Adrenal gland (tissue), 19 donors: ENCODE measurements around the gene BCHE. TPM values are rescaled to one million over a fixed set of nuclear protein-coding genes. Genes with fewer than 3 reads are reported as not detected.

Source experiments
- DNase-seq, 7 donors: peaks; one replicate each; pipeline ENCODE4 v3.0.0-alpha.2; 2019 to 2020
- H3K27ac ChIP-seq, 5 donors: fragments of 200-600 bp; sonication (generic) in 4 of 5; 1 replicate in 3 of 5; 2 replicates in 2 of 5; pipeline versions ENCODE4 v1.5.1 to v1.8.0; 2016 to 2020; ENCODE audit warnings: mild to moderate bottlenecking in 1 of 5
- H3K27me3 ChIP-seq: fragments of 200-600 bp; 2 replicates; pipeline ENCODE4 v1.8.0; 2021
- H3K36me3 ChIP-seq, 2 donors: fragments of 200-600 bp; replicated peaks in 1 of 2; 1 replicate in 1 of 2; 2 replicates in 1 of 2; pipeline versions ENCODE4 v1.5.1 to v1.8.0; 2018 to 2022
- H3K4me1 ChIP-seq, 2 donors: fragments of 200-600 bp; replicated peaks in 1 of 2; 1 replicate in 1 of 2; 2 replicates in 1 of 2; pipeline versions ENCODE4 v1.5.1 to v1.8.0; 2018 to 2021
- H3K4me3 ChIP-seq, 4 donors: fragments of 200-600 bp; sonication (generic) in 3 of 4; one replicate each; pipeline ENCODE4 v1.5.1; 2016 to 2018
- H3K9me3 ChIP-seq, 3 donors: fragments of 200-600 bp; sonication (generic) in 1 of 3; replicated peaks in 1 of 3; 1 replicate in 2 of 3; 2 replicates in 1 of 3; pipeline versions ENCODE4 v1.5.1 to v1.8.0; 2016 to 2021
- POLR2A ChIP-seq, 2 donors: fragments of 450-650 bp; IDR thresholded peaks; one replicate each; pipeline ENCODE4 v1.6.1; 2017; ENCODE audit warnings: antibody characterized with exemption in 2 of 2, mild to moderate bottlenecking in 2 of 2, moderate library complexity in 1 of 2
- WGBS, 4 donors: extraction: QIAGEN DNeasy Blood & Tissue Kit in 2 of 4; methylation state at CpG; one replicate each; pipeline versions ENCODE4 v1.1.5 to v1.1.7; 2013 to 2017; 5-methylcytosine and 5-hydroxymethylcytosine counted together
- intact Hi-C, 2 donors: fragments of 100-400 bp; cut with DNase I; formaldehyde crosslinking; loops; one replicate each; pipeline versions ENCODE4 v1.14.1 to v1.15.0; 2022 to 2023
- long read RNA-seq, 10 donors: library from polyadenylated mRNA in 3 of 10; unstranded in 2 of 10; stranded (forward) in 1 of 10; transcript quantifications; one replicate each; pipeline ENCODE4 v2.0.0 and lab custom pipeline, GENCODE V29; 2021 to 2026
- polyA plus RNA-seq, 3 donors: library from polyadenylated mRNA; stranded (reverse); fragments of 200-250 nt in 2 of 3; fragments of 350-450 nt in 1 of 3; fragmentation: Illumina TruSeq in 1 of 3; extraction: RNeasy Lipid Tissue Mini Kit (QIAGEN cat#74804) in 1 of 3; gene quantifications; one replicate each; pipeline ENCODE4 v1.2.3, GENCODE V29; 2013 to 2014
- total RNA-seq, 9 donors: library from RNA; depleted of rRNA in 4 of 9; stranded (reverse); fragments of >200 nt in 4 of 9; fragments of 120-200 nt in 1 of 9; fragmentation: NEBNext Ultra II Directional in 1 of 9; extraction: Animal tissue kit (Norgen Biotek cat#: 25700) in 1 of 9; gene quantifications; one replicate each; pipeline versions ENCODE4 v1.1.0 to v1.2.4, GENCODE V29; 2013 to 2023
- TF ChIP-seq, protein P1 (sequence below), 6 experiments: fragments of 450-650 bp in 4 of 6; fragments of 200-600 bp in 2 of 6; sonication (generic) in 1 of 6; IDR thresholded peaks; 1 replicate in 5 of 6; 2 replicates in 1 of 6; pipeline versions ENCODE4 v1.5.1 to v1.8.0; 2016 to 2021; ENCODE audit warnings: antibody characterized with exemption in 6 of 6, mild to moderate bottlenecking in 2 of 6, moderate library complexity in 1 of 6
- donor health status: healthy with polysubstance abuse.
- donor health status: Bipolar disorder and iron deficiency.
- donor health status: DM: yes; HTN: yes; CAD: no.
- donor health status: DM: no; HTN: no; CAD: no.
- donor health status: DM: no; HTN: no; CAD: no.
- donor health status: DM: yes; HTN: yes; CAD: no.

The BCHE gene
- total RNA-seq (100 to 1,000 TPM in 1 of 9 donors, 1 to 10 TPM in 8; 1.0 to 108 (median 3.5) TPM), polyA plus RNA-seq (10 to 100 TPM in 1 of 3 donors, 1 to 10 TPM in 2; 5.9 to 24.0 (median 5.9) TPM)
- long read RNA-seq, donor 1, transcript BCHE-201 (4 exons, 2,454 nt) = major isoform, 29 of 71 reads
- long read RNA-seq, donor 1, transcript BCHE-202 (3 exons, 702 nt) = minor isoform, 16 of 71 reads
- long read RNA-seq, donor 1, partial matches to known transcripts = 26 of 71 reads
- long read RNA-seq, donor 1, other reads (novel, unspliced or antisense) = 0 of 71 reads
- long read RNA-seq, donor 2, transcript BCHE-202 (3 exons, 702 nt) = minor isoform, 18 of 75 reads
- long read RNA-seq, donor 2, transcript BCHE-201 (4 exons, 2,454 nt) = major isoform, 27 of 75 reads
- long read RNA-seq, donor 2, partial matches to known transcripts = 29 of 75 reads
- long read RNA-seq, donor 2, other reads (novel, unspliced or antisense) = 0 of 75 reads
- long read RNA-seq, donor 3, transcript BCHE-202 (3 exons, 702 nt) = minor isoform, 30 of 94 reads
- long read RNA-seq, donor 3, transcript BCHE-201 (4 exons, 2,454 nt) = major isoform, 41 of 94 reads
- long read RNA-seq, donor 3, partial matches to known transcripts = 22 of 94 reads
- long read RNA-seq, donor 3, other reads (novel, unspliced or antisense) = 0 of 94 reads
- long read RNA-seq, donor 4, partial matches to known transcripts = 0 of 1 reads
- long read RNA-seq, donor 4, other reads (novel, unspliced or antisense) = 0 of 1 reads
- long read RNA-seq, donor 5 = 0 reads
- long read RNA-seq, donor 6, transcript BCHE-201 (4 exons, 2,454 nt) = major isoform, 16 of 16 reads
- long read RNA-seq, donor 6, partial matches to known transcripts = 0 of 16 reads
- long read RNA-seq, donor 6, other reads (novel, unspliced or antisense) = 0 of 16 reads
- long read RNA-seq, donor 7, transcript BCHE-202 (3 exons, 702 nt) = major isoform, 8 of 16 reads
- long read RNA-seq, donor 7, transcript BCHE-201 (4 exons, 2,454 nt) = major isoform, 8 of 16 reads
- long read RNA-seq, donor 7, partial matches to known transcripts = 0 of 16 reads
- long read RNA-seq, donor 7, other reads (novel, unspliced or antisense) = 0 of 16 reads
- long read RNA-seq, donor 8, transcript BCHE-201 (4 exons, 2,454 nt) = major isoform, 44 of 98 reads
- long read RNA-seq, donor 8, transcript BCHE-202 (3 exons, 702 nt) = minor isoform, 12 of 98 reads
- long read RNA-seq, donor 8, partial matches to known transcripts = 41 of 98 reads
- long read RNA-seq, donor 8, other reads (novel, unspliced or antisense) = 0 of 98 reads
- long read RNA-seq, donor 9, transcript BCHE-201 (4 exons, 2,454 nt) = major isoform, 17 of 76 reads
- long read RNA-seq, donor 9, transcript BCHE-202 (3 exons, 702 nt) = major isoform, 17 of 76 reads
- long read RNA-seq, donor 9, partial matches to known transcripts = 42 of 76 reads
- long read RNA-seq, donor 9, other reads (novel, unspliced or antisense) = 0 of 76 reads
- long read RNA-seq, donor 10, transcript BCHE-201 (4 exons, 2,454 nt) = major isoform, 9 of 15 reads
- long read RNA-seq, donor 10, transcript BCHE-202 (3 exons, 702 nt) = minor isoform, 6 of 15 reads
- long read RNA-seq, donor 10, partial matches to known transcripts = 0 of 15 reads
- long read RNA-seq, donor 10, other reads (novel, unspliced or antisense) = 0 of 15 reads

GRCh38 chr3:165837058-165837525 lies at the start of gene BCHE:
TSS of gene BCHE (minus strand) at chr3:165837423. CDS start at chr3:165831033, 6,390 bp downstream.
- TF ChIP-seq, protein P1, sequence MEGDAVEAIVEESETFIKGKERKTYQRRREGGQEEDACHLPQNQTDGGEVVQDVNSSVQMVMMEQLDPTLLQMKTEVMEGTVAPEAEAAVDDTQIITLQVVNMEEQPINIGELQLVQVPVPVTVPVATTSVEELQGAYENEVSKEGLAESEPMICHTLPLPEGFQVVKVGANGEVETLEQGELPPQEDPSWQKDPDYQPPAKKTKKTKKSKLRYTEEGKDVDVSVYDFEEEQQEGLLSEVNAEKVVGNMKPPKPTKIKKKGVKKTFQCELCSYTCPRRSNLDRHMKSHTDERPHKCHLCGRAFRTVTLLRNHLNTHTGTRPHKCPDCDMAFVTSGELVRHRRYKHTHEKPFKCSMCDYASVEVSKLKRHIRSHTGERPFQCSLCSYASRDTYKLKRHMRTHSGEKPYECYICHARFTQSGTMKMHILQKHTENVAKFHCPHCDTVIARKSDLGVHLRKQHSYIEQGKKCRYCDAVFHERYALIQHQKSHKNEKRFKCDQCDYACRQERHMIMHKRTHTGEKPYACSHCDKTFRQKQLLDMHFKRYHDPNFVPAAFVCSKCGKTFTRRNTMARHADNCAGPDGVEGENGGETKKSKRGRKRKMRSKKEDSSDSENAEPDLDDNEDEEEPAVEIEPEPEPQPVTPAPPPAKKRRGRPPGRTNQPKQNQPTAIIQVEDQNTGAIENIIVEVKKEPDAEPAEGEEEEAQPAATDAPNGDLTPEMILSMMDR (IDR thresholded peaks at IDR 0.05) = no peak
- no peak for TF ChIP-seq POLR2A (IDR thresholded peaks at IDR 0.05)
- 6 to 16% (median 11%) methylated on average over 6 of the region's 6 CpGs for WGBS, 4 donors
- Histone ChIP-seq H3K9me3 (no peaks in the 10 kb centered on the region), H3K27ac (no peak within 1 kb of the TSS), H3K36me3 (no peaks in the 10 kb centered on the region), H3K4me1 (no peaks in the 10 kb centered on the region), H3K27me3 (no peaks in the 10 kb centered on the region), H3K4me3 (peak within 1 kb of the TSS in 1 of 4 donors; percentile 1)
- intact Hi-C loops = no loop called here
- peak in 6 of 7 donors; percentile 10 to 78 (median 23) for DNase-seq

DNA sequence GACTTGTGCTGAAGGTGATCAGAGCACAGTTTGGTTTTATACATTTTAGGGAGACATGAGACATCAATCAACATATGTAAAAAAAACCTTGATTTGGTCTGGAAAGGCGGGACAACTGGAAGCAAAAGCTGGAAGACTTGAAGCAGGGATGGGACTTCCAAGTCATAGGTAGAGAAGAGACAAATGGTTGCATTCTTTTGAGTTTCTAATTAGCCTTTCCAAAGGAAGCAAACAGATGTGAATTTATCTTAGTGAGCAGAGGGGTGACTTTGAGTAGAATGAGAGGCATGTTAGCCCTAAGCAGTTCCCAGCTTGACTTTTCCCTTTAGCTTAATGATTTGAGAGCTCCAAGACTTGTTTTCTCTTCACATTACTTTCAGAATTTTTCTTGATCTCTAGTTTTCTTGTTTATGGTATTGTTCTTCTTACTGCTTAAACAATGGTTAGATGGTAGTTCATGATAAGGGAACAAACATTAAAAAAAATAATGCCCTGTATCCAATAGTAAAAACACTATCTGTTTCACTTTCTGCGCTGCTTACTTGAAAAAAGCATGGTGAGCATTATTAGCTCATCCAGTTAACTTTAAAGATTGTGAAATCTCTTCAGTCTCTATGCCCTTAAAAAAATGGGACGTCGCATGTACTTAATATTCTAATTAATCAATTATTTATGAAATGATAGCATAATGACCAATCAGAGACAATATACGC lies 48.5 kb upstream of the BCHE start:
- intact Hi-C loops = no loop called here
- Histone ChIP-seq H3K4me3 (no peak overlapping the region), H3K4me1 (no peaks in the 10 kb centered on the region), H3K36me3 (no peaks in the 10 kb centered on the region), H3K9me3 (no peaks in the 10 kb centered on the region), H3K27ac (no peak overlapping the region), H3K27me3 (no peaks in the 10 kb centered on the region)
- 87 to 96% (median 90%) methylated on average over 5 of the region's 5 CpGs for WGBS, 4 donors
- TF ChIP-seq, protein P1 (IDR thresholded peaks at IDR 0.05) = no peak
- no peak for TF ChIP-seq POLR2A (IDR thresholded peaks at IDR 0.05)
- DNase-seq = no peak

GRCh38 chr3:165884518-165884917 lies 47.3 kb upstream of the BCHE start:
- Histone ChIP-seq H3K36me3 (no peaks in the 10 kb centered on the region), H3K9me3 (no peaks in the 10 kb centered on the region), H3K27me3 (no peaks in the 10 kb centered on the region), H3K4me3 (no peak overlapping the region), H3K4me1 (no peaks in the 10 kb centered on the region), H3K27ac (no peak overlapping the region)
- DNase-seq = no peak
- TF ChIP-seq, protein P1 (IDR thresholded peaks at IDR 0.05) = no peak
- TF ChIP-seq POLR2A (IDR thresholded peaks at IDR 0.05) = no peak
- intact Hi-C loops = no loop called here
